ENCODE measurements around the gene DPYSL5. TPM values are rescaled to one million over a fixed set of nuclear protein-coding genes. Genes with fewer than 3 reads are reported as not detected.

The DPYSL5 gene
- total and polyA plus RNA-seq, 9 of the 15 experiments (the other 6 are each of a cell fraction or from before 2014, with no cell fraction given), result 0.06 TPM; not detected in 8

GRCh38 chr2:26838121-26838906, 9.6 kb upstream of the DPYSL5 start (continued):
- no peak for TF ChIP-seq IRF1 (CRISPR knock-in tag; IDR thresholded peaks at IDR 0.05; ENCODE audit: borderline replicate concordance)
- peak; percentile 99 for TF ChIP-seq REST (IDR thresholded peaks at IDR 0.05; ENCODE audit: borderline replicate concordance)
- peak; percentile 92 for TF ChIP-seq REST (CRISPR knock-in tag; IDR thresholded peaks at IDR 0.05; ENCODE audit: low read depth)
- no peak for TF ChIP-seq CBX2 (IDR thresholded peaks at IDR 0.05; ENCODE audit: insufficient read depth, low read length, poor library complexity, severe bottlenecking)
- no peak for TF ChIP-seq TBP (optimal IDR thresholded peaks at IDR 0.05; ENCODE audit: low read depth, low read length)
- no peak for TF ChIP-seq PHF8 (IDR thresholded peaks at IDR 0.05; ENCODE audit: borderline replicate concordance, low read length)
- TF ChIP-seq ZNF431 (CRISPR knock-in tag; IDR thresholded peaks at IDR 0.05), result no peak
- TF ChIP-seq CHAMP1 (IDR thresholded peaks at IDR 0.05), result no peak; the same call in 1 of the 2 replicates
- no peak for TF ChIP-seq CCNT2 (IDR thresholded peaks at IDR 0.05; ENCODE audit: borderline replicate concordance, extremely low read depth, insufficient read length, low read depth, low read length)
- peak in 1 of 3 experiments; percentile 19; a peak in 1 of 6 replicates for TF ChIP-seq ZBTB11 (CRISPR knock-in tag; IDR thresholded peaks at IDR 0.05)

Data from K562 (cell line).